Measurements from ENCODE around the gene FABP6.

The FABP6 gene

DNA sequence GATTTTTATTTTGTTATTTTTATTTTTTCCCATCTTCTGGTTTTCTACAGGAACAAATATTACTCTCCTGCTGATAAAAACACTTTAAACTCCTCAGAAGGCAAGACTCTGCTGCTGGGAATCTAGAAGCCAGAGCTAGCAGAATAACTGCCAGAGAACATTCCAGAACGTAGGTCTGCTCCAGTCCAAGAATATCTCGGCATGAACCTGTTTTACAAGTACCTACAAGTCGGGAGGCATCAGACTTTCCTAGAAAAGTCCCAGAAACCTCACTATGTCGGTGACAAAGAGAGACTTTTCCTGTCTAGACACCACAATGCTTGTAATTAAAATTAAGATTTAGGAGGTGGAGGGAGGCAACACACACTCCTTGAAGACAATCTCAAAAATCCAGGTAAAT lies 41.4 kb downstream of the FABP6 start:
- H3K9ac ChIP-seq (ENCODE audit: low read length): no peak overlapping the region
- peaks cover 14% of the 10 kb centered on the region for H3K4me1 ChIP-seq (ENCODE audit: control insufficient read depth, insufficient read depth, low read depth, low read length)
- H3K4me2 ChIP-seq (ENCODE audit: low read length, poor library complexity, severe bottlenecking): no peak overlapping the region
- no peak for DNase-seq
- H3K9me3 ChIP-seq (ENCODE audit: control insufficient read depth, low read length): no peaks in the 10 kb centered on the region
- H3K27ac ChIP-seq (ENCODE audit: low read length, poor library complexity, severe bottlenecking): no peak overlapping the region
- H3K79me1 ChIP-seq (replicated peaks; ENCODE audit: low read length, poor library complexity, severe bottlenecking): peaks cover 17% of the 10 kb centered on the region
- no peak overlapping the region for H4K8ac ChIP-seq (ENCODE audit: low read length)
- H3K27me3 ChIP-seq (ENCODE audit: control insufficient read depth in 1 of 2, insufficient read depth in 1 of 2, low read length in 2 of 2): peaks cover 0 to 8% of the 10 kb centered on the region in 2 experiments
- H3K23ac ChIP-seq (ENCODE audit: low read length in 2 of 2): no peak overlapping the region
- H2BK120ac ChIP-seq (ENCODE audit: low read depth, low read length): no peak overlapping the region
- no peak overlapping the region for H4K91ac ChIP-seq (ENCODE audit: low read length)
- H3K18ac ChIP-seq (ENCODE audit: low read depth in 1 of 2, low read length in 2 of 2): peak overlapping the region in 1 of 2 experiments; percentile 69
- no peak overlapping the region for H2BK12ac ChIP-seq (ENCODE audit: low read length in 2 of 2)
- H3K14ac ChIP-seq (ENCODE audit: low read length in 2 of 2): no peak overlapping the region
- no peak overlapping the region for H2BK15ac ChIP-seq (ENCODE audit: low read depth, poor library complexity, severe bottlenecking)
- H2BK5ac ChIP-seq (ENCODE audit: low read depth, low read length, poor library complexity, severe bottlenecking): no peak overlapping the region
- H3K4me3 ChIP-seq (ENCODE audit: insufficient read depth in 1 of 2, low read depth in 1 of 2, low read length in 2 of 2): no peak overlapping the region
- 58% methylated on average over 3 of the region's 4 CpGs for WGBS
- H2AK5ac ChIP-seq (ENCODE audit: low read length, severe bottlenecking): peak overlapping the region; percentile 16
- H3K36me3 ChIP-seq (ENCODE audit: control insufficient read depth in 1 of 2, insufficient read depth in 2 of 2, low read depth in 1 of 2, low read length in 2 of 2): peaks cover 0 to 20% of the 10 kb centered on the region in 2 experiments
- no peak overlapping the region for H2AFZ ChIP-seq (ENCODE audit: low read depth, low read length)
- no peak overlapping the region for H3K4ac ChIP-seq (ENCODE audit: low read depth in 1 of 2, low read length in 2 of 2)

DNA sequence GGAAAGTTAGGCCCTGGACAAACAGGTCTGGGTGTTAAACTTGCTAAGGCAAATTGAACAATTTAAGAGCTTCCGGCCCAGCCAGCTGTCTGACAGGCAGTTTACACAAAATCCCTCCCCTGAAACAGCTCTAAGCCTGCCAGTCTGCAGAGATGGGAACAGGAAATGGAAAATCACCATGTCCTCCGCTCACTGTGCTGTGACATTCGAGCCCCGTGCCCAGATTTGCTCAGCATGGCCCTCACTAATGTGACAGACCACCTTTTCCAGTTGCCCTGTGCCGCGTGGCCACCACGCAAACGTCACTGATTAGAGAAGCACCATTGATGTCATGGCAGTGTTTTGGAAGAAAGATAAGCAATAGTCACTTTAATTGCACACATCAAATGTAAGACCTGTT lies 42.1 kb downstream of the FABP6 start:
- H2BK15ac ChIP-seq (ENCODE audit: low read depth, poor library complexity, severe bottlenecking): no peak overlapping the region
- no peak overlapping the region for H3K23ac ChIP-seq (ENCODE audit: low read length in 2 of 2)
- H2BK12ac ChIP-seq (ENCODE audit: low read length in 2 of 2): no peak overlapping the region
- no peak overlapping the region for H3K4me2 ChIP-seq (ENCODE audit: low read length, poor library complexity, severe bottlenecking)
- H4K8ac ChIP-seq (ENCODE audit: low read length): peak overlapping the region; percentile 95
- peaks cover 0 to 8% of the 10 kb centered on the region in 2 experiments for H3K27me3 ChIP-seq (ENCODE audit: control insufficient read depth in 1 of 2, insufficient read depth in 1 of 2, low read length in 2 of 2)
- H3K18ac ChIP-seq (ENCODE audit: low read depth in 1 of 2, low read length in 2 of 2): peak overlapping the region; percentile 69 to 83
- H4K91ac ChIP-seq (ENCODE audit: low read length): no peak overlapping the region
- no peak overlapping the region for H2AFZ ChIP-seq (ENCODE audit: low read depth, low read length)
- peaks cover 0 to 16% of the 10 kb centered on the region in 2 experiments for H3K36me3 ChIP-seq (ENCODE audit: control insufficient read depth in 1 of 2, insufficient read depth in 2 of 2, low read depth in 1 of 2, low read length in 2 of 2)
- H3K4ac ChIP-seq (ENCODE audit: low read depth in 1 of 2, low read length in 2 of 2): no peak overlapping the region
- no peak overlapping the region for H2BK5ac ChIP-seq (ENCODE audit: low read depth, low read length, poor library complexity, severe bottlenecking)
- peak overlapping the region; percentile 19 for H3K27ac ChIP-seq (ENCODE audit: low read length, poor library complexity, severe bottlenecking)
- no peaks in the 10 kb centered on the region for H3K9me3 ChIP-seq (ENCODE audit: control insufficient read depth, low read length)
- DNase-seq: peak; percentile 59
- no peak overlapping the region for H3K14ac ChIP-seq (ENCODE audit: low read length in 2 of 2)
- 11% methylated on average over 8 of the region's 8 CpGs for WGBS
- peaks cover 13% of the 10 kb centered on the region for H3K4me1 ChIP-seq (ENCODE audit: control insufficient read depth, insufficient read depth, low read depth, low read length)
- peak overlapping the region; percentile 8 for H2BK120ac ChIP-seq (ENCODE audit: low read depth, low read length)
- H3K9ac ChIP-seq (ENCODE audit: low read length): no peak overlapping the region
- peaks cover 11% of the 10 kb centered on the region for H3K79me1 ChIP-seq (replicated peaks; ENCODE audit: low read length, poor library complexity, severe bottlenecking)
- H3K4me3 ChIP-seq (ENCODE audit: insufficient read depth in 1 of 2, low read depth in 1 of 2, low read length in 2 of 2): no peak overlapping the region
- no peak overlapping the region for H2AK5ac ChIP-seq (ENCODE audit: low read length, severe bottlenecking)

DNA sequence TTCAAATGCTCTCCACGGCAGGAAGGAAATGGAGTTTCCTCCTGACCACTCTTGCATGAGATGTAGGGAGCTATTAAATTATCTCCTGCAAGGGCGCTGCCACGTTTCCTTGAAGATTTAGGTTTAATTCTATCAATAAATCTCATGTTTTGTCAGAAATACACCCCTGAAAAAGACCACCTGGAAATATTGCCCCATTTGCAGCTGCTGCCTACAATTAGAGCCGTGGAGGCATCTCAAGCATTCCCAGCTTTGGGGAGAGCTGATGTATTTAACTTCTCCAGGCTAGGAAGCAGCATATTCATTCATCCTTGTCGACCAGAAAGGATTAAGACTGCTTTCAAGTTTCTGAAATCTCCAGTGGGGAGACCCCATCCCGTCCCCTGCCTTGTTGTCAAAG lies 42.5 kb downstream of the FABP6 start:
- Histone ChIP-seq H4K8ac (ENCODE audit: low read length) (peak overlapping the region; percentile 27), H3K79me1 (replicated peaks; ENCODE audit: low read length, poor library complexity, severe bottlenecking) (peaks cover 11% of the 10 kb centered on the region), H3K27ac (ENCODE audit: low read length, poor library complexity, severe bottlenecking) (peak overlapping the region; percentile 19), H3K27me3 (ENCODE audit: control insufficient read depth in 1 of 2, insufficient read depth in 1 of 2, low read length in 2 of 2) (peaks cover 0 to 8% of the 10 kb centered on the region in 2 experiments), H3K4me2 (ENCODE audit: low read length, poor library complexity, severe bottlenecking) (no peak overlapping the region), H3K4ac (ENCODE audit: low read depth in 1 of 2, low read length in 2 of 2) (peak overlapping the region in 1 of 2 experiments; percentile 9), H2BK15ac (ENCODE audit: low read depth, poor library complexity, severe bottlenecking) (no peak overlapping the region), H3K9me3 (ENCODE audit: control insufficient read depth, low read length) (no peaks in the 10 kb centered on the region), H2AK5ac (ENCODE audit: low read length, severe bottlenecking) (no peak overlapping the region), H3K36me3 (ENCODE audit: control insufficient read depth in 1 of 2, insufficient read depth in 2 of 2, low read depth in 1 of 2, low read length in 2 of 2) (peaks cover 0 to 17% of the 10 kb centered on the region in 2 experiments), H3K4me1 (ENCODE audit: control insufficient read depth, insufficient read depth, low read depth, low read length) (peaks cover 13% of the 10 kb centered on the region), H2AFZ (ENCODE audit: low read depth, low read length) (no peak overlapping the region), H2BK120ac (ENCODE audit: low read depth, low read length) (no peak overlapping the region), H4K91ac (ENCODE audit: low read length) (no peak overlapping the region), H3K14ac (ENCODE audit: low read length in 2 of 2) (no peak overlapping the region), H3K9ac (ENCODE audit: low read length) (no peak overlapping the region), H2BK12ac (ENCODE audit: low read length in 2 of 2) (peak overlapping the region in 1 of 2 experiments; percentile 83), H3K4me3 (ENCODE audit: insufficient read depth in 1 of 2, low read depth in 1 of 2, low read length in 2 of 2) (no peak overlapping the region), H3K18ac (ENCODE audit: low read depth in 1 of 2, low read length in 2 of 2) (peak overlapping the region in 1 of 2 experiments; percentile 69), H3K23ac (ENCODE audit: low read length in 2 of 2) (no peak overlapping the region), H2BK5ac (ENCODE audit: low read depth, low read length, poor library complexity, severe bottlenecking) (no peak overlapping the region)
- 45% methylated on average over 6 of the region's 6 CpGs for WGBS
- no peak for DNase-seq

DNA sequence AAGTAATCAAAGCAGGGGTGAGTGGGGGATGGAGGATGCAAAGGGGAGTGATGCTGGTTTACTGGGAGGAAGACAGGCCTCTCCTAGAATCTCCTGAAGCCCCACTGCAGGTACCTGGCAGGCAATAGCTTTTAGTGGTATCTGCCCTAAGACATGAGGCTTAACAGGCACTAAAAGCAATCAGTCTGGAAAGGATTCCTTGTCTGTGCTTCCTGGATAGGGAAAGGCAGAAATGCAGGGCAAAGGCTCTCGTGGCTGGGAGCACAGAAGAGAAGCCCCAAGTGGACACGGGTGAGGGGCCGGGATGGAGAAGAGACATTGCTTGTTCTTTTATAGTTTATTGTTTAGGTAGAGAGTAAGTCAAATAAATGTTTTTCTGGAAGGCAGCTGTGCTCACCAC lies 43.0 kb downstream of the FABP6 start:
- H3K4ac ChIP-seq (ENCODE audit: low read depth in 1 of 2, low read length in 2 of 2): peak overlapping the region in 1 of 2 experiments; percentile 9
- no peak overlapping the region for H3K9ac ChIP-seq (ENCODE audit: low read length)
- H2AK5ac ChIP-seq (ENCODE audit: low read length, severe bottlenecking): no peak overlapping the region
- H3K27ac ChIP-seq (ENCODE audit: low read length, poor library complexity, severe bottlenecking): no peak overlapping the region
- no peak overlapping the region for H2BK120ac ChIP-seq (ENCODE audit: low read depth, low read length)
- H3K4me1 ChIP-seq (ENCODE audit: control insufficient read depth, insufficient read depth, low read depth, low read length): peaks cover 13% of the 10 kb centered on the region
- H2BK15ac ChIP-seq (ENCODE audit: low read depth, poor library complexity, severe bottlenecking): no peak overlapping the region
- H4K91ac ChIP-seq (ENCODE audit: low read length): no peak overlapping the region
- no peak overlapping the region for H2AFZ ChIP-seq (ENCODE audit: low read depth, low read length)
- DNase-seq: no peak
- H3K14ac ChIP-seq (ENCODE audit: low read length in 2 of 2): no peak overlapping the region
- H3K4me2 ChIP-seq (ENCODE audit: low read length, poor library complexity, severe bottlenecking): no peak overlapping the region
- H3K9me3 ChIP-seq (ENCODE audit: control insufficient read depth, low read length): no peaks in the 10 kb centered on the region
- peaks cover 0 to 8% of the 10 kb centered on the region in 2 experiments for H3K27me3 ChIP-seq (ENCODE audit: control insufficient read depth in 1 of 2, insufficient read depth in 1 of 2, low read length in 2 of 2)
- no peak overlapping the region for H2BK5ac ChIP-seq (ENCODE audit: low read depth, low read length, poor library complexity, severe bottlenecking)
- H3K4me3 ChIP-seq (ENCODE audit: insufficient read depth in 1 of 2, low read depth in 1 of 2, low read length in 2 of 2): no peak overlapping the region
- no peak overlapping the region for H3K23ac ChIP-seq (ENCODE audit: low read length in 2 of 2)
- H3K18ac ChIP-seq (ENCODE audit: low read depth in 1 of 2, low read length in 2 of 2): no peak overlapping the region
- peaks cover 11% of the 10 kb centered on the region for H3K79me1 ChIP-seq (replicated peaks; ENCODE audit: low read length, poor library complexity, severe bottlenecking)
- peaks cover 0 to 21% of the 10 kb centered on the region in 2 experiments for H3K36me3 ChIP-seq (ENCODE audit: control insufficient read depth in 1 of 2, insufficient read depth in 2 of 2, low read depth in 1 of 2, low read length in 2 of 2)
- WGBS: 42% methylated on average over 2 of the region's 3 CpGs
- peak overlapping the region in 1 of 2 experiments; percentile 83 for H2BK12ac ChIP-seq (ENCODE audit: low read length in 2 of 2)
- H4K8ac ChIP-seq (ENCODE audit: low read length): no peak overlapping the region

All from mesenchymal stem cell (in vitro differentiated cells and primary cell).